ENCODE measurements around the gene CTH. TPM values are rescaled to one million over a fixed set of nuclear protein-coding genes. Genes with fewer than 3 reads are reported as not detected.

Gene CTH
- total and polyA plus RNA-seq, 2 experiments from 2014 or later, result 31.0 to 34.3 TPM

DNA sequence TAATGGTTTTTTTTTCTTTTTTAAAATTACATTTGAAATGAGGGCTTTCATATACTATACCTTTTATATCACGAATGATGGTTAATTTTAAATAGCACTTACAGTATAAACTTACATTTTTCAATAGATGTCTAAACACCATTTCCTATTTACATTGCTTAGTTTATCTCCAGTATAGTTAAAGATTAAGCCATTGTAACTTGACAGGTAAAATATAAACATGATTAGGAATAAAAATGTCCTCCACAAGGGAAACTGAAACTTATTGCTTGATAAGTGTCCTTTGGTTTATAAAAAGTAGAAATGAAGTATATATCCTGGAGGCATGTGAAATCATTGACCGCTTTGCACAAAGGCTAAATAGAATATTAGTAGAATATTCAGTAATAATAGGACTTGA lies 20.2 kb downstream of the CTH start:
- no peak overlapping the region for H3K27ac Mint-ChIP-seq
- no peak overlapping the region for H3K4me3 ChIP-seq
- H3K27me3 ChIP-seq (ENCODE audit: insufficient read depth), result no peaks in the 10 kb centered on the region
- no peak overlapping the region for H2AFZ ChIP-seq
- H3K27ac ChIP-seq (ENCODE audit: low read depth), result no peak overlapping the region
- DNase-seq (ENCODE audit: low spot score), result no peak
- ATAC-seq, result no peak
- peaks cover 10% of the 10 kb centered on the region for H3K4me1 Mint-ChIP-seq
- peaks cover 86% of the 10 kb centered on the region for H3K36me3 Mint-ChIP-seq (ENCODE audit: low read depth)
- H4K20me1 ChIP-seq (replicated peaks; ENCODE audit: insufficient read depth), result peaks cover 3% of the 10 kb centered on the region; the same call in 1 of the 2 replicates
- no peaks in the 10 kb centered on the region for H3K27me3 Mint-ChIP-seq (ENCODE audit: insufficient read depth, low read depth, poor library complexity)
- TF ChIP-seq EZH2 (IDR thresholded peaks at IDR 0.05; ENCODE audit: low read depth, unreplicated experiment), result no peak
- TF ChIP-seq CREB1 (CRISPR knock-in tag; IDR thresholded peaks at IDR 0.05; ENCODE audit: low read depth), result no peak
- TF ChIP-seq ZNF114 (CRISPR knock-in tag; IDR thresholded peaks at IDR 0.05), result no peak
- TF ChIP-seq, protein P1, sequence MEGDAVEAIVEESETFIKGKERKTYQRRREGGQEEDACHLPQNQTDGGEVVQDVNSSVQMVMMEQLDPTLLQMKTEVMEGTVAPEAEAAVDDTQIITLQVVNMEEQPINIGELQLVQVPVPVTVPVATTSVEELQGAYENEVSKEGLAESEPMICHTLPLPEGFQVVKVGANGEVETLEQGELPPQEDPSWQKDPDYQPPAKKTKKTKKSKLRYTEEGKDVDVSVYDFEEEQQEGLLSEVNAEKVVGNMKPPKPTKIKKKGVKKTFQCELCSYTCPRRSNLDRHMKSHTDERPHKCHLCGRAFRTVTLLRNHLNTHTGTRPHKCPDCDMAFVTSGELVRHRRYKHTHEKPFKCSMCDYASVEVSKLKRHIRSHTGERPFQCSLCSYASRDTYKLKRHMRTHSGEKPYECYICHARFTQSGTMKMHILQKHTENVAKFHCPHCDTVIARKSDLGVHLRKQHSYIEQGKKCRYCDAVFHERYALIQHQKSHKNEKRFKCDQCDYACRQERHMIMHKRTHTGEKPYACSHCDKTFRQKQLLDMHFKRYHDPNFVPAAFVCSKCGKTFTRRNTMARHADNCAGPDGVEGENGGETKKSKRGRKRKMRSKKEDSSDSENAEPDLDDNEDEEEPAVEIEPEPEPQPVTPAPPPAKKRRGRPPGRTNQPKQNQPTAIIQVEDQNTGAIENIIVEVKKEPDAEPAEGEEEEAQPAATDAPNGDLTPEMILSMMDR (conservative IDR thresholded peaks at IDR 0.05; ENCODE audit: low read depth in 2 of 2), result no peak
- no peak for TF ChIP-seq POLR2AphosphoS5 (IDR thresholded peaks at IDR 0.05; ENCODE audit: low read depth)
- no peak for TF ChIP-seq STAT1 (IDR thresholded peaks at IDR 0.05; ENCODE audit: unreplicated experiment)
- TF ChIP-seq REST (IDR thresholded peaks at IDR 0.05; ENCODE audit: unreplicated experiment), result no peak
- no peak for TF ChIP-seq JUNB (IDR thresholded peaks at IDR 0.05; ENCODE audit: unreplicated experiment)
- no peak for TF ChIP-seq EZH2phosphoT487 (IDR thresholded peaks at IDR 0.05; ENCODE audit: unreplicated experiment)
- TF ChIP-seq, protein P2, sequence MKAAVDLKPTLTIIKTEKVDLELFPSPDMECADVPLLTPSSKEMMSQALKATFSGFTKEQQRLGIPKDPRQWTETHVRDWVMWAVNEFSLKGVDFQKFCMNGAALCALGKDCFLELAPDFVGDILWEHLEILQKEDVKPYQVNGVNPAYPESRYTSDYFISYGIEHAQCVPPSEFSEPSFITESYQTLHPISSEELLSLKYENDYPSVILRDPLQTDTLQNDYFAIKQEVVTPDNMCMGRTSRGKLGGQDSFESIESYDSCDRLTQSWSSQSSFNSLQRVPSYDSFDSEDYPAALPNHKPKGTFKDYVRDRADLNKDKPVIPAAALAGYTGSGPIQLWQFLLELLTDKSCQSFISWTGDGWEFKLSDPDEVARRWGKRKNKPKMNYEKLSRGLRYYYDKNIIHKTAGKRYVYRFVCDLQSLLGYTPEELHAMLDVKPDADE (IDR thresholded peaks at IDR 0.05), result no peak
- no peak for TF ChIP-seq ZNF331 (CRISPR knock-in tag; IDR thresholded peaks at IDR 0.05; ENCODE audit: low read depth)
- TF ChIP-seq NANOG (IDR thresholded peaks at IDR 0.05; ENCODE audit: borderline replicate concordance), result no peak
- TF ChIP-seq, protein P3, sequence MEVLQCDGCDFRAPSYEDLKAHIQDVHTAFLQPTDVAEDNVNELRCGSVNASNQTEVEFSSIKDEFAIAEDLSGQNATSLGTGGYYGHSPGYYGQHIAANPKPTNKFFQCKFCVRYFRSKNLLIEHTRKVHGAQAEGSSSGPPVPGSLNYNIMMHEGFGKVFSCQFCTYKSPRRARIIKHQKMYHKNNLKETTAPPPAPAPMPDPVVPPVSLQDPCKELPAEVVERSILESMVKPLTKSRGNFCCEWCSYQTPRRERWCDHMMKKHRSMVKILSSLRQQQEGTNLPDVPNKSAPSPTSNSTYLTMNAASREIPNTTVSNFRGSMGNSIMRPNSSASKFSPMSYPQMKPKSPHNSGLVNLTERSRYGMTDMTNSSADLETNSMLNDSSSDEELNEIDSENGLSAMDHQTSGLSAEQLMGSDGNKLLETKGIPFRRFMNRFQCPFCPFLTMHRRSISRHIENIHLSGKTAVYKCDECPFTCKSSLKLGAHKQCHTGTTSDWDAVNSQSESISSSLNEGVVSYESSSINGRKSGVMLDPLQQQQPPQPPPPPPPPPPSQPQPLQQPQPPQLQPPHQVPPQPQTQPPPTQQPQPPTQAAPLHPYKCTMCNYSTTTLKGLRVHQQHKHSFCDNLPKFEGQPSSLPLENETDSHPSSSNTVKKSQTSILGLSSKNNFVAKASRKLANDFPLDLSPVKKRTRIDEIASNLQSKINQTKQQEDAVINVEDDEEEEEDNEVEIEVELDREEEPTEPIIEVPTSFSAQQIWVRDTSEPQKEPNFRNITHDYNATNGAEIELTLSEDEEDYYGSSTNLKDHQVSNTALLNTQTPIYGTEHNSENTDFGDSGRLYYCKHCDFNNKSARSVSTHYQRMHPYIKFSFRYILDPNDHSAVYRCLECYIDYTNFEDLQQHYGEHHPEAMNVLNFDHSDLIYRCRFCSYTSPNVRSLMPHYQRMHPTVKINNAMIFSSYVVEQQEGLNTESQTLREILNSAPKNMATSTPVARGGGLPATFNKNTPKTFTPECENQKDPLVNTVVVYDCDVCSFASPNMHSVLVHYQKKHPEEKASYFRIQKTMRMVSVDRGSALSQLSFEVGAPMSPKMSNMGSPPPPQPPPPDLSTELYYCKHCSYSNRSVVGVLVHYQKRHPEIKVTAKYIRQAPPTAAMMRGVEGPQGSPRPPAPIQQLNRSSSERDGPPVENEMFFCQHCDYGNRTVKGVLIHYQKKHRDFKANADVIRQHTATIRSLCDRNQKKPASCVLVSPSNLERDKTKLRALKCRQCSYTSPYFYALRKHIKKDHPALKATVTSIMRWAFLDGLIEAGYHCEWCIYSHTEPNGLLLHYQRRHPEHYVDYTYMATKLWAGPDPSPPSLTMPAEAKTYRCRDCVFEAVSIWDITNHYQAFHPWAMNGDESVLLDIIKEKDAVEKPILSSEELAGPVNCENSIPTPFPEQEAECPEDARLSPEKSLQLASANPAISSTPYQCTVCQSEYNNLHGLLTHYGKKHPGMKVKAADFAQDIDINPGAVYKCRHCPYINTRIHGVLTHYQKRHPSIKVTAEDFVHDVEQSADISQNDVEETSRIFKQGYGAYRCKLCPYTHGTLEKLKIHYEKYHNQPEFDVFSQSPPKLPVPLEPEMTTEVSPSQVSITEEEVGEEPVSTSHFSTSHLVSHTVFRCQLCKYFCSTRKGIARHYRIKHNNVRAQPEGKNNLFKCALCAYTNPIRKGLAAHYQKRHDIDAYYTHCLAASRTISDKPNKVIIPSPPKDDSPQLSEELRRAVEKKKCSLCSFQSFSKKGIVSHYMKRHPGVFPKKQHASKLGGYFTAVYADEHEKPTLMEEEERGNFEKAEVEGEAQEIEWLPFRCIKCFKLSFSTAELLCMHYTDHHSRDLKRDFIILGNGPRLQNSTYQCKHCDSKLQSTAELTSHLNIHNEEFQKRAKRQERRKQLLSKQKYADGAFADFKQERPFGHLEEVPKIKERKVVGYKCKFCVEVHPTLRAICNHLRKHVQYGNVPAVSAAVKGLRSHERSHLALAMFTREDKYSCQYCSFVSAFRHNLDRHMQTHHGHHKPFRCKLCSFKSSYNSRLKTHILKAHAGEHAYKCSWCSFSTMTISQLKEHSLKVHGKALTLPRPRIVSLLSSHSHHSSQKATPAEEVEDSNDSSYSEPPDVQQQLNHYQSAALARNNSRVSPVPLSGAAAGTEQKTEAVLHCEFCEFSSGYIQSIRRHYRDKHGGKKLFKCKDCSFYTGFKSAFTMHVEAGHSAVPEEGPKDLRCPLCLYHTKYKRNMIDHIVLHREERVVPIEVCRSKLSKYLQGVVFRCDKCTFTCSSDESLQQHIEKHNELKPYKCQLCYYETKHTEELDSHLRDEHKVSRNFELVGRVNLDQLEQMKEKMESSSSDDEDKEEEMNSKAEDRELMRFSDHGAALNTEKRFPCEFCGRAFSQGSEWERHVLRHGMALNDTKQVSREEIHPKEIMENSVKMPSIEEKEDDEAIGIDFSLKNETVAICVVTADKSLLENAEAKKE (CRISPR knock-in tag; IDR thresholded peaks at IDR 0.05), result no peak
- H3K79me2 ChIP-seq (replicated peaks; ENCODE audit: insufficient read depth), result no peaks in the 10 kb centered on the region
- no peak overlapping the region for H3K4me3 Mint-ChIP-seq
- no peak overlapping the region for H3K4me2 ChIP-seq
- no peaks in the 10 kb centered on the region for H3F3A ChIP-seq (replicated peaks; ENCODE audit: low read depth)
- H3K9me2 ChIP-seq (ENCODE audit: insufficient read depth), result no peaks in the 10 kb centered on the region
- H3K4me1 ChIP-seq (ENCODE audit: insufficient read depth), result 0 out of 2 replicates have a peak, but pooled peaks cover 4% of the 10 kb centered on the region
- peaks cover 74% of the 10 kb centered on the region for H3K36me3 ChIP-seq (ENCODE audit: insufficient read depth)
- no peaks in the 10 kb centered on the region for H3K9me3 Mint-ChIP-seq

All from GM23338 (cell line).